K562 (cell line): ENCODE measurements around the gene ZCWPW1. TPM values are rescaled to one million over a fixed set of nuclear protein-coding genes. Genes with fewer than 3 reads are reported as not detected.
A peak's percentile ranks its signal among the peaks of the same experiment; 100 is the strongest.

Source experiments
- C11orf30 ChIP-seq: fragments of 450-650 bp; IDR thresholded peaks from 2 replicates; pipeline ENCODE4 v1.6.1; 2016; ENCODE audit warnings: low read depth, mild to moderate bottlenecking
- ETV5 ChIP-seq: sonication (generic); formaldehyde crosslinking; IDR thresholded peaks from 2 replicates; pipeline ENCODE4 v1.4.0; 2020; ENCODE audit warnings: low read depth, mild to moderate bottlenecking, missing genetic modification reagents
- FOXO4 ChIP-seq: fragments of 450-650 bp; formaldehyde crosslinking; IDR thresholded peaks from 2 replicates; pipeline ENCODE4 v1.4.0; 2020; ENCODE audit warnings: mild to moderate bottlenecking, moderate library complexity
- IRF2 ChIP-seq: sonication (generic); formaldehyde crosslinking; IDR thresholded peaks from 2 replicates; pipeline ENCODE4 v1.8.1; 2022; ENCODE audit warnings: mild to moderate bottlenecking, missing genetic modification reagents
- LARP7 ChIP-seq: fragments of 450-650 bp; IDR thresholded peaks from 2 replicates; pipeline ENCODE4 v1.6.1; 2016
- RBM22 ChIP-seq: fragments of 200-400 bp; formaldehyde crosslinking; IDR thresholded peaks from 2 replicates; pipeline ENCODE4 v1.6.1; 2018; ENCODE audit warnings: low read length, low read depth; ENCODE audit not compliant: poor library complexity, severe bottlenecking
- YY1 ChIP-seq, 3 experiments: IDR thresholded peaks; 2 replicates each; pipeline ENCODE4 v1.6.1; 2011; ENCODE audit warnings: low read length in 2 of 3, mild to moderate bottlenecking in 2 of 3, moderate library complexity in 2 of 3, borderline replicate concordance in 1 of 3, control low read depth in 1 of 3, low read depth in 1 of 3; ENCODE audit not compliant: insufficient read depth in 3 of 3, insufficient replicate concordance in 2 of 3, control insufficient read depth in 1 of 3, insufficient read length in 1 of 3; ENCODE audit errors: extremely low read depth in 1 of 3
- ZFP30 ChIP-seq: fragments of 250-450 bp; sonication (Bioruptor Pico); IDR thresholded peaks from 2 replicates; pipeline ENCODE4 v1.8.0; 2022; ENCODE audit warnings: moderate library complexity, mild to moderate bottlenecking, inconsistent platforms, borderline replicate concordance
- polyA plus RNA-seq, 8 experiments: library from polyadenylated mRNA; depleted of rRNA in 4 of 8; stranded (reverse) in 5 of 8; unstranded in 3 of 8; fragments of >200 nt; fragmentation: Nextera tagmentation in 2 of 8; fragmentation: Illumina TruSeq in 1 of 8; extraction: Ambion mirVana in 2 of 8; extraction: Trizol in 1 of 8; gene quantifications; 2 replicates each; pipeline versions ENCODE4 v1.2.1 to v1.2.3, GENCODE V29; 2011 to 2014; ENCODE audit warnings: inconsistent platforms in 1 of 8, missing spikeins in 1 of 8
- total RNA-seq, 7 experiments: library from RNA; depleted of rRNA in 6 of 7; stranded (reverse); fragments of >200 nt in 6 of 7; fragmentation: Illumina TruSeq in 2 of 7; extraction: Trizol in 2 of 7; gene quantifications; 2 replicates each; pipeline versions ENCODE4 v1.2.1 to v1.2.3, GENCODE V29; 2011 to 2021; ENCODE audit warnings: low replicate concordance in 1 of 7
- TF ChIP-seq, protein P1 (sequence below), 2 experiments: fragments of 450-650 bp in 1 of 2; sonication (generic) in 1 of 2; formaldehyde crosslinking in 1 of 2; IDR thresholded peaks in 1 of 2; conservative IDR thresholded peaks in 1 of 2; 2 replicates each; pipeline versions ENCODE4 v1.6.1 to v1.8.1; 2016 to 2023; ENCODE audit warnings: mild to moderate bottlenecking in 2 of 2, moderate library complexity in 2 of 2, inconsistent platforms in 1 of 2, missing genetic modification reagents in 1 of 2
- TF ChIP-seq, protein P2 (sequence below): sonication (generic); formaldehyde crosslinking; IDR thresholded peaks from 2 replicates; pipeline ENCODE4 v1.8.0; 2022; ENCODE audit warnings: missing genetic modification reagents, mild to moderate bottlenecking, borderline replicate concordance
- TF ChIP-seq, protein P3 (sequence below), 2 experiments: fragments of 450-650 bp; formaldehyde crosslinking in 1 of 2; IDR thresholded peaks; 2 replicates each; pipeline versions ENCODE4 v1.4.0 to v1.6.1; 2014 to 2020; ENCODE audit warnings: mild to moderate bottlenecking in 2 of 2, borderline replicate concordance in 1 of 2, low read depth in 1 of 2

Gene ZCWPW1
- total and polyA plus RNA-seq, 9 of the 15 experiments (the other 6 are each of a cell fraction or from before 2014, with no cell fraction given), result 0.18 to 1.7 (median 1.2) TPM

DNA sequence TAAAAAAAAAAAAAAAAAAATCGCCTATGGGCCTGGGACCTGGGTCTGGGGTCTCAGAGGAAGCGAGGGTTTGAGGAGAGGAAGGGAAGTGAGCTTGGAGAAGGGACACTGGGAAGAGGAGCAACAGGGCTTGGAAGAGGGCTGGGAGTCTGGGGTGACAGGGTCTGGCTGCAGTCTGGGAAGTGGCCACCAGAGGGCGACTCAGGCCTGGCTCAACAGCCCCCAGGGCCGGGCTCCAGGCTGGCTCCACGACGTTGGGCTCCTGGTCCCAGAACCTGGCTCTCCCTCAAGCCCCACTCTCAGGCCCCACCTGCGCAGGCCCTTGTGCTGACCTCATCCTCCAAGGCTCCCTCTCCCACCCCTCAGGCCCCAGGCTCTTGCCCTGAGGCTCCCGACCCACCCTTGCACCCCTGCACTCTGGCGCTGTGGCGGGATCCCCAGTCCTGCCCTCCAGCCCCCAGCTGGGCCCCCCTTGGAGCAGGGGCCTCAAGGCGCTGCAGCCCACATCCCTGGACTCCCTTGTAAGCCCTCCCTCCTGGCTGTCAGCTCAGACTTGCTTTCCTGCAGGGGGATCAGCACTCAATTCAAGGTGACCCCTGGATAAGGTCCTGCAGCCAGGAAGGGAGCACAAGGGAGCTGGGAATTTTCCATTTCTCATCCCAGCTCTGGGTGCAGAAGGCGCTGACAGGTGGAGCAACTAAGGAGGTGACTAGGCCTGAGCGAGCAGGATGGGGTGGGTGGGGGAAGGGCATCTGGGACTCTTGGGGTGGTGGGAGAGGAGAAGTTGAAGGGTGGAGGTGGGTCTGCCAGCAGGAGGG is 40.9 kb upstream of the ZCWPW1 start (continued):
- TF ChIP-seq, protein P1, sequence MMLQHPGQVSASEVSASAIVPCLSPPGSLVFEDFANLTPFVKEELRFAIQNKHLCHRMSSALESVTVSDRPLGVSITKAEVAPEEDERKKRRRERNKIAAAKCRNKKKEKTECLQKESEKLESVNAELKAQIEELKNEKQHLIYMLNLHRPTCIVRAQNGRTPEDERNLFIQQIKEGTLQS (IDR thresholded peaks at IDR 0.05), result peak; percentile 18; the same call in 1 of the 2 replicates
- TF ChIP-seq, protein P1 (CRISPR knock-in tag; conservative IDR thresholded peaks at IDR 0.05), result 0 out of 2 replicates have a peak, but pooled peaks have one; percentile 31
- TF ChIP-seq YY1 (IDR thresholded peaks at IDR 0.05; ENCODE audit: borderline replicate concordance in 1 of 3, control insufficient read depth in 1 of 3, extremely low read depth in 1 of 3, insufficient read depth in 3 of 3, insufficient read length in 1 of 3, insufficient replicate concordance in 2 of 3, low read depth in 1 of 3, low read length in 2 of 3), result peak in 2 of 3 experiments; percentile 38 to 41
- 0 out of 2 replicates have a peak, but pooled peaks have one; percentile 40 for TF ChIP-seq ETV5 (CRISPR knock-in tag)
- TF ChIP-seq ZFP30 (CRISPR knock-in tag), result no peak
- TF ChIP-seq, protein P2, sequence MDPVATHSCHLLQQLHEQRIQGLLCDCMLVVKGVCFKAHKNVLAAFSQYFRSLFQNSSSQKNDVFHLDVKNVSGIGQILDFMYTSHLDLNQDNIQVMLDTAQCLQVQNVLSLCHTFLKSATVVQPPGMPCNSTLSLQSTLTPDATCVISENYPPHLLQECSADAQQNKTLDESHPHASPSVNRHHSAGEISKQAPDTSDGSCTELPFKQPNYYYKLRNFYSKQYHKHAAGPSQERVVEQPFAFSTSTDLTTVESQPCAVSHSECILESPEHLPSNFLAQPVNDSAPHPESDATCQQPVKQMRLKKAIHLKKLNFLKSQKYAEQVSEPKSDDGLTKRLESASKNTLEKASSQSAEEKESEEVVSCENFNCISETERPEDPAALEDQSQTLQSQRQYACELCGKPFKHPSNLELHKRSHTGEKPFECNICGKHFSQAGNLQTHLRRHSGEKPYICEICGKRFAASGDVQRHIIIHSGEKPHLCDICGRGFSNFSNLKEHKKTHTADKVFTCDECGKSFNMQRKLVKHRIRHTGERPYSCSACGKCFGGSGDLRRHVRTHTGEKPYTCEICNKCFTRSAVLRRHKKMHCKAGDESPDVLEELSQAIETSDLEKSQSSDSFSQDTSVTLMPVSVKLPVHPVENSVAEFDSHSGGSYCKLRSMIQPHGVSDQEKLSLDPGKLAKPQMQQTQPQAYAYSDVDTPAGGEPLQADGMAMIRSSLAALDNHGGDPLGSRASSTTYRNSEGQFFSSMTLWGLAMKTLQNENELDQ (CRISPR knock-in tag), result no peak
- no peak for TF ChIP-seq IRF2 (CRISPR knock-in tag)
- no peak for TF ChIP-seq C11orf30
- TF ChIP-seq, protein P3, sequence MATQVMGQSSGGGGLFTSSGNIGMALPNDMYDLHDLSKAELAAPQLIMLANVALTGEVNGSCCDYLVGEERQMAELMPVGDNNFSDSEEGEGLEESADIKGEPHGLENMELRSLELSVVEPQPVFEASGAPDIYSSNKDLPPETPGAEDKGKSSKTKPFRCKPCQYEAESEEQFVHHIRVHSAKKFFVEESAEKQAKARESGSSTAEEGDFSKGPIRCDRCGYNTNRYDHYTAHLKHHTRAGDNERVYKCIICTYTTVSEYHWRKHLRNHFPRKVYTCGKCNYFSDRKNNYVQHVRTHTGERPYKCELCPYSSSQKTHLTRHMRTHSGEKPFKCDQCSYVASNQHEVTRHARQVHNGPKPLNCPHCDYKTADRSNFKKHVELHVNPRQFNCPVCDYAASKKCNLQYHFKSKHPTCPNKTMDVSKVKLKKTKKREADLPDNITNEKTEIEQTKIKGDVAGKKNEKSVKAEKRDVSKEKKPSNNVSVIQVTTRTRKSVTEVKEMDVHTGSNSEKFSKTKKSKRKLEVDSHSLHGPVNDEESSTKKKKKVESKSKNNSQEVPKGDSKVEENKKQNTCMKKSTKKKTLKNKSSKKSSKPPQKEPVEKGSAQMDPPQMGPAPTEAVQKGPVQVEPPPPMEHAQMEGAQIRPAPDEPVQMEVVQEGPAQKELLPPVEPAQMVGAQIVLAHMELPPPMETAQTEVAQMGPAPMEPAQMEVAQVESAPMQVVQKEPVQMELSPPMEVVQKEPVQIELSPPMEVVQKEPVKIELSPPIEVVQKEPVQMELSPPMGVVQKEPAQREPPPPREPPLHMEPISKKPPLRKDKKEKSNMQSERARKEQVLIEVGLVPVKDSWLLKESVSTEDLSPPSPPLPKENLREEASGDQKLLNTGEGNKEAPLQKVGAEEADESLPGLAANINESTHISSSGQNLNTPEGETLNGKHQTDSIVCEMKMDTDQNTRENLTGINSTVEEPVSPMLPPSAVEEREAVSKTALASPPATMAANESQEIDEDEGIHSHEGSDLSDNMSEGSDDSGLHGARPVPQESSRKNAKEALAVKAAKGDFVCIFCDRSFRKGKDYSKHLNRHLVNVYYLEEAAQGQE (IDR thresholded peaks at IDR 0.05; ENCODE audit: borderline replicate concordance), result peak; percentile 87
- TF ChIP-seq, protein P3 (CRISPR knock-in tag; IDR thresholded peaks at IDR 0.05; ENCODE audit: low read depth), result 0 out of 2 replicates have a peak, but pooled peaks have one; percentile 22
- no peak for TF ChIP-seq LARP7
- peak; percentile 54 for TF ChIP-seq RBM22
- TF ChIP-seq FOXO4 (CRISPR knock-in tag), result no peak
